ENCODE data around the gene STMP1. TPM values are rescaled to one million over a fixed set of nuclear protein-coding genes. Genes with fewer than 3 reads are reported as not detected.

The STMP1 gene
- total and polyA plus RNA-seq, 2 of the 13 experiments (the other 11 are each of a cell fraction or from before 2014, with no cell fraction given), result 7.2 to 16.2 TPM

DNA sequence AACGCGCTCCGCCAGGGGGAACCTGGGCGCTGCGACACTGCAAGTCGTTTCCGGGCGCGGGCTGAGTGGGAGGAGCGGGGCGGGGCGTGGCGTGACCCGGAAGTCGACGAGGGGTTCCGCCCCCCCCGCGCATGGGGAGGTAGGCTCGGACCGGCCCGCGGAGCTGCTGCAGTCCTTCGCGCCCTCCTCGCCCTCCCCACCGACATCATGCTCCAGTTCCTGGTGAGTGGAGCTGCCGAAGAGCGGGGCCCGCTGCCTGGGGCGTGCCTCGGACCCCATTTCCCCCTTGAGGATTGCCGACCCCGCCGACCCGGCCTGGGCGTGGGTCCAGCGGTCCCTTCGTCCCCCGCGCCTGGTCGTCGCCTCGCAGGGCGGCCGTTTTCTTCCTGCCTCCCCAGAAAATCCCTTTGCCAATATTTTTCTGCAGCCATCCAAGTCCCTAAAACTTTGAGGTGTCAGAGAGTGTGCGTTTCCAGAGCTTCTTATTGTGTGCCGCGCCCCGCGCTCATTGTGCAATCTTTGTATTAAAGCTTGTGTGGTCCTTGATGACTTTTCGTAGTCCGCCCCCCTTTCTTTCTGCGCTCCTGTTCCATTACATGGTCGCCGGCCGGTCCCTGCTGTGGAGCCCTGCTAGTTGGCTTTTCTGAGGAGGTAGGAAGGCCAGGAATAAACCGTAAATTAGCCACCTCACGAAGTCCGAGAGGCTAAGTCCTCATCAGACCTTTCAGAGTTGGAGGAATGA is at the start of gene STMP1 (continued):
- TF ChIP-seq, protein P1, sequence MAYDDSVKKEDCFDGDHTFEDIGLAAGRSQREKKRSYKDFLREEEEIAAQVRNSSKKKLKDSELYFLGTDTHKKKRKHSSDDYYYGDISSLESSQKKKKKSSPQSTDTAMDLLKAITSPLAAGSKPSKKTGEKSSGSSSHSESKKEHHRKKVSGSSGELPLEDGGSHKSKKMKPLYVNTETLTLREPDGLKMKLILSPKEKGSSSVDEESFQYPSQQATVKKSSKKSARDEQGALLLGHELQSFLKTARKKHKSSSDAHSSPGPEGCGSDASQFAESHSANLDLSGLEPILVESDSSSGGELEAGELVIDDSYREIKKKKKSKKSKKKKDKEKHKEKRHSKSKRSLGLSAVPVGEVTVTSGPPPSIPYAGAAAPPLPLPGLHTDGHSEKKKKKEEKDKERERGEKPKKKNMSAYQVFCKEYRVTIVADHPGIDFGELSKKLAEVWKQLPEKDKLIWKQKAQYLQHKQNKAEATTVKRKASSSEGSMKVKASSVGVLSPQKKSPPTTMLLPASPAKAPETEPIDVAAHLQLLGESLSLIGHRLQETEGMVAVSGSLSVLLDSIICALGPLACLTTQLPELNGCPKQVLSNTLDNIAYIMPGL (CRISPR knock-in tag; IDR thresholded peaks at IDR 0.05; ENCODE audit: borderline replicate concordance in 1 of 2, low read depth in 1 of 2), result peak; percentile 92 to 97; a peak in 3 of 4 replicates
- TF ChIP-seq ZSCAN9 (CRISPR knock-in tag; IDR thresholded peaks at IDR 0.05; ENCODE audit: borderline replicate concordance), result no peak
- TF ChIP-seq ARNTL (CRISPR knock-in tag; IDR thresholded peaks at IDR 0.05), result peak; percentile 19; the same call in 1 of the 2 replicates
- peak; percentile 30 for TF ChIP-seq PHF5A (CRISPR knock-in tag; IDR thresholded peaks at IDR 0.05; ENCODE audit: low read depth, unreplicated experiment)
- TF ChIP-seq ZNF75D (CRISPR knock-in tag; IDR thresholded peaks at IDR 0.05; ENCODE audit: borderline replicate concordance), result no peak
- TF ChIP-seq, protein P2, sequence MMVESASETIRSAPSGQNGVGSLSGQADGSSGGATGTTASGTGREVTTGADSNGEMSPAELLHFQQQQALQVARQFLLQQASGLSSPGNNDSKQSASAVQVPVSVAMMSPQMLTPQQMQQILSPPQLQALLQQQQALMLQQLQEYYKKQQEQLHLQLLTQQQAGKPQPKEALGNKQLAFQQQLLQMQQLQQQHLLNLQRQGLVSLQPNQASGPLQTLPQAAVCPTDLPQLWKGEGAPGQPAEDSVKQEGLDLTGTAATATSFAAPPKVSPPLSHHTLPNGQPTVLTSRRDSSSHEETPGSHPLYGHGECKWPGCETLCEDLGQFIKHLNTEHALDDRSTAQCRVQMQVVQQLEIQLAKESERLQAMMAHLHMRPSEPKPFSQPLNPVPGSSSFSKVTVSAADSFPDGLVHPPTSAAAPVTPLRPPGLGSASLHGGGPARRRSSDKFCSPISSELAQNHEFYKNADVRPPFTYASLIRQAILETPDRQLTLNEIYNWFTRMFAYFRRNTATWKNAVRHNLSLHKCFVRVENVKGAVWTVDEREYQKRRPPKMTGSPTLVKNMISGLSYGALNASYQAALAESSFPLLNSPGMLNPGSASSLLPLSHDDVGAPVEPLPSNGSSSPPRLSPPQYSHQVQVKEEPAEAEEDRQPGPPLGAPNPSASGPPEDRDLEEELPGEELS (CRISPR knock-in tag; IDR thresholded peaks at IDR 0.05), result no peak; the same call in 1 of the 2 replicates
- peak; percentile 76; the same call in 1 of the 2 replicates for TF ChIP-seq ZNF160 (CRISPR knock-in tag; IDR thresholded peaks at IDR 0.05)
- TF ChIP-seq KMT2A (CRISPR knock-in tag; IDR thresholded peaks at IDR 0.05), result peak; percentile 92
- peak; percentile 94; the same call in 1 of the 2 replicates for TF ChIP-seq NFKB2 (CRISPR knock-in tag; IDR thresholded peaks at IDR 0.05; ENCODE audit: borderline replicate concordance)
- TF ChIP-seq SKIL (CRISPR knock-in tag; IDR thresholded peaks at IDR 0.05; ENCODE audit: borderline replicate concordance), result no peak
- no peak for TF ChIP-seq MZF1 (CRISPR knock-in tag; IDR thresholded peaks at IDR 0.05; ENCODE audit: borderline replicate concordance)
- TF ChIP-seq ATF7-NPFF (CRISPR knock-in tag; IDR thresholded peaks at IDR 0.05; ENCODE audit: low read depth), result peak; percentile 87
- no peak for TF ChIP-seq MYNN (CRISPR knock-in tag; IDR thresholded peaks at IDR 0.05; ENCODE audit: low read depth)
- TF ChIP-seq, protein P3, sequence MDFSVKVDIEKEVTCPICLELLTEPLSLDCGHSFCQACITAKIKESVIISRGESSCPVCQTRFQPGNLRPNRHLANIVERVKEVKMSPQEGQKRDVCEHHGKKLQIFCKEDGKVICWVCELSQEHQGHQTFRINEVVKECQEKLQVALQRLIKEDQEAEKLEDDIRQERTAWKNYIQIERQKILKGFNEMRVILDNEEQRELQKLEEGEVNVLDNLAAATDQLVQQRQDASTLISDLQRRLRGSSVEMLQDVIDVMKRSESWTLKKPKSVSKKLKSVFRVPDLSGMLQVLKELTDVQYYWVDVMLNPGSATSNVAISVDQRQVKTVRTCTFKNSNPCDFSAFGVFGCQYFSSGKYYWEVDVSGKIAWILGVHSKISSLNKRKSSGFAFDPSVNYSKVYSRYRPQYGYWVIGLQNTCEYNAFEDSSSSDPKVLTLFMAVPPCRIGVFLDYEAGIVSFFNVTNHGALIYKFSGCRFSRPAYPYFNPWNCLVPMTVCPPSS (IDR thresholded peaks at IDR 0.05), result no peak
- no peak for TF ChIP-seq CC2D1A (CRISPR knock-in tag; IDR thresholded peaks at IDR 0.05)
- peak; percentile 84 for TF ChIP-seq MAX (IDR thresholded peaks at IDR 0.05)
- TF ChIP-seq YY1 (IDR thresholded peaks at IDR 0.05; ENCODE audit: insufficient read depth, insufficient replicate concordance, low read depth, low read length), result peak; percentile 72

All from HepG2 (cell line).